GM19025 (cell line): ENCODE data around the gene RTKN.

Experiments
- ATAC-seq: cut with Tn5 transposase; IDR thresholded peaks from one replicate; pipeline ENCODE4 v1.9.1; 2021; ENCODE audit warnings: mild to moderate bottlenecking, low read depth, moderate library complexity; ENCODE audit not compliant: unreplicated experiment

The RTKN gene

DNA sequence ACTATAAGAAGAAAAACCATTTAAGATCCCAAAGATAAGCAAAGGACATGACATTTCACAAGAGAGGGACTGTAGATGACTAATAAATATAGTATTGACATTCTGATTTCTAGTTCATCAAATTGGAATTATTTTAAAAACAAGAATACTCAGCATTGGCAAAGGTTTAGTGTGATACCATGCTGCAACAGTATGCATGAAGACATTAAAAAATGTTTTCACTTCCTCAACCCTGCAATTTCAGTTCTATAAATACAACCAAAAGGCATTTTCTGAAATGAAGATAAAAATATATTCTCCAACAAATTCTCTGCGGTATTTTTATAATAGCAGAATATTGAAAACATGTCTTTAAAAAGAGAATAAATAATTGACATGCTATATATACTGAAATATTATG, 22.4 kb downstream of the RTKN start:
- ATAC-seq = no peak

DNA sequence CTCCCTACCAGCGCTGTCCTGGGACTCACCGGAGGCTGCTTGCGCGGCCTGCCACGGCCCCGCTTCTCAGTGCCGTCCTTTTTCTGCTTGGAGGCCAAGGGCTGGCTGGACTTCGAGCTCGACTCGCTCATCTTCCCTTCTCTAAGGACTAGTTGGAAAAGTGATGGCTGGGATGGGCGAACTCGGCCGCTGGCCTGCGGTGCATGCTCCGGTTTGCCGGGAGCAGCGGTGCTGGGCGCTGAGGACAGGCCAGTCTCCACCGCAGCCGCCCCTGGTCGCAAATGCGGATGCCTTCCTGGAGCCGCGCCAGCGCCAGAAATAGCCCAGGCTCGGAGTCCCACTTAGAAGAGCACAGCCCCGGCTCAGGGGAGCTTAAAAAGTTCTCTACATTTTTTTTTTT, 23.4 kb downstream of the RTKN start:
- no peak for ATAC-seq

DNA sequence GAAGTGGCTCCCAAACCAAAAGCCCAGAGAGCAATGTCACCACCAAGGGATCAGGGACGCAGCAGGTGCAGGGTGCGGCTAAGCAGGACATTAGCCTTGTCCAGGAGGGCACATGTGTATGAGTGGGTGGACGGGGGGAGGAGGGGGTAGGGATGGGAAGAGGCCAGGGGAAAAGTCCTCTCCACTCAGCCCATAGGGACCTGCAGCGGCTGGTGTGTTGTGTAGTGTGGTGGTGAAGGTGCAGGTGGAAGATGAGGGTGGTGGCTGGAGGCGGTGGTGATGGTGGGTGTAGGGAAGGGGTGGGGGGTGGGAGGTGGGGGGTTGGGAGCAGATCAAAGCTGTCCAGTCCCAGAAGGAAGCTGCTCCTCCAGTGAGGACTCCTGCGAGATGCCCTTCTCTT, 24.0 kb downstream of the RTKN start:
- no peak for ATAC-seq

DNA sequence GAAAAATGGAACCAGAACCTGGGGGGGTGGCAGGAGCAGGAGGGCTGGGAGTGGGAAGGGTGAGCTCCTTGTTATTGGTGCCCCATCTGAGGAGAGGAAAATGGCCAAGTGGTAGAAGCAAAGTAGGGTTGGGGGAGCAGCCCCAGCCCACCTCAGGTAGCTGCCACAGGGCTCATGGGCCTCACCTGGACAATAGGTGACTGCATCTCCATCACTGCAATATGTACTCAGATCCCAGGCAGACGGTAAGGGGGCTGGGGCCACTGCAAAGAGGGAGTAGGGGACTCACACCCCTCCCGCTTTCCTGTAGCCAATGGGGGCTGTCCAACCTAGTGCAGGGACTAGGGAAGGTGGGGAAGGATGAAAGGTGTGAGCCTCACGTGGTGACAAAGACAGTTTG, 24.5 kb downstream of the RTKN start:
- ATAC-seq = no peak

DNA sequence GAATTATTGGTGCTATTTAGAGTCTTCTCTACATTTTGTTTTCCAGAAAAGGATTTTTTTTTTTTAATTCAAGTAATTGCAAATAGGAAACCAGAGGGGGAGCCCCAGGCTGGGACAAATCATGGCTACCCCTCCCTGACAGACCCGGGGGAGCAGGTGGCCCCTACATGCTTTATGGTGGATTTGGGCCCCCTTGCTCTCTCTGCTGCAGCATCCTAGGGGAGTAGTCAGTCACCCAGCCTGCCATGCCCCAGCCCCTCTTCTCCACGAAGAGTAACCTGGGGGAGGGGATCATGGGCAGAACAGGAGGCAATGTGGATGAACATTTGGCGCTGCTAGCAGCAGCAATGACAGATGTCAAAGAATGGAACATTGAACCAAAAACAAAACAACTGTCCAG, 25.0 kb downstream of the RTKN start:
- ATAC-seq = no peak

DNA sequence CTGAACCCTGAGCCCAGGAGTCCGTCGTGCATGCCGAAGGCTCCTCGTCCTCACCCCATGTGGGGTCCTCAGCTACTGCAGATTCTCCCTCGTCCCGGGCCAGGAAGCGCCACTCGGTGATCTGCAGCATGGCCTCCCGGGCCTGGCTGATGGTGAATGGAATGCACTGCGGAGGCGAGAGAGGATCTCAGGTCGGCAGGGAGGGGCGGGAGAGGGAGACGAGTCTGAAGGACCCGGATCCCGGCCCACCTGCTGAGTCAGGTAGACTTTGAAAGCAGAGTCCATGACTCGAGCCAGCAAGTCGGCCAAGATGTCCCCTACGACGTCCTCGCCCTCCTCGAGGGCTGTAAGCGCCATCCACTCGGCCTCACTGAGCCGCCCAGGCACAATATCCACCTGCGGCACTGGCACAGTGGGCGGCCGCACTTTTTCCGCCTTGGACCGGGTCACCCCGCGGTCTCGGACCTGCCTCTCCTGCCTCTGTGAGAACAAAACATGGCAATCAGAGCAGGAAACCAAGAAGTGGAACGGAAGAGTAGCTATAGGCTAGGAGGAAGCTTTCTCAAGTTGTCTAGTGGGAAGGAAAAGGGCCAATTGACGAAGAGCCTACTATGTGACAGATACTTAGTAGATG, 25.9 kb downstream of the RTKN start:
- ATAC-seq = no peak

DNA sequence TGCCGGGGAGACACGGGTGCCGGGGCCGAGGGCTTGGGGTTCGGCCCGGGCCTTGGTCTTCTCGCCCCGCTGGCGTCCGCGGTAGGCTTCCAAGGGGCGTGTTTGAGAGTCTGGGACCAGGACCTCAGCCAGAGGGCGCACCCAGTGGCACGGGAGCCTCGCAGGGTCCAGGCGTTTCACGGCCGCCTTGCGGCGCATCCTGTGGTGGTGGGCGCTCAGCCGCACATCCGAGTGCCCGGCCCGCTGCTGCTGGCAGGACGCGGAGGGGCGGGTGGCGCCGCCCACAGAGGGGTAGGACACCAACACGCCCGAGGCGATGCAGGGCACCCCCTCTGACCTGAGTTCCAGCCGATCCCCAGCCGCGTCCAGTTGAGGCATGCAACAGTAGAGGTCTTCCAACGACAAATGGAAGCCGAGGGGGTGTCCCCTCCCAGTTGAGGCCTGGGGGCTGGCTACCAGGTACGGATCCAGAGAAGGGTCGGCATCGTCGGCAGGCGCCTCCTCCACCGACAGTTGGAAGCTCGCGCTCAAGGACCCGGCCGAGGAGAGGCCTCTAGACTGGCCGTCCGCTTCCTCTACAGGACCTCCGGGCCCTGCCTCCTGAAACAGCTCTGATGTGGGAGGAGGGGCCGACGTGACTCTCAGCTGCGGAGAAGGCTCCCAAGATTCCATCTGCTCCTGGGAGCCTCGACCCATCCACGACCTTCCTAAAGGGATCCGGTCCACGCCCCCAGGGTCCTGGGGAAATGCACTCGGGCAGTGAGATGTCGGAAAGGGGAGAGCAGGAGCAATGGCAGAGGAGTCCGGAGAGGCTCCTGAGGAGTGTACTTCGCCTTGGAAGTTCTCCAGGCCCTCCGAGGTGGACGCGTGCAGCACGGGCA, 26.6 kb downstream of the RTKN start:
- no peak for ATAC-seq

DNA sequence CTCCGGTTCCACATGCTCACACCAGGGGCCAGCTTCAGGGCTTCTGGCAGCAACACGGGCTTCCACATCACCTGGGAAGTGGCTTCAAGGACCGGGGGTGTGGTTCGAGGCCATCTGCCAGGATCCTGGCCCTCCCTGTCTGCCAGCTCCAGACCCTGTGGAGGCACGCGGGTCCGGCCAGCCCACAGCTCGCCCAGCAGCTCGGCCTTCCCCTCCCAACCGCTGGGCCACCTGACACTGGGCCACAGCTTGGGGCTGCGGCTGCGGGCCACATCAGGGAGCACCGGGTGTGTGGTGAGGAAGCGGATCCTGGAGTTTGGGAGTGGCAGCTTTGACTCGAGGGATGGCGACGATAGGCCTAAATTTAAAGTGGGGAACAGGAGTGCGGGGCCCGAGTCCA, 27.3 kb downstream of the RTKN start:
- ATAC-seq = no peak

DNA sequence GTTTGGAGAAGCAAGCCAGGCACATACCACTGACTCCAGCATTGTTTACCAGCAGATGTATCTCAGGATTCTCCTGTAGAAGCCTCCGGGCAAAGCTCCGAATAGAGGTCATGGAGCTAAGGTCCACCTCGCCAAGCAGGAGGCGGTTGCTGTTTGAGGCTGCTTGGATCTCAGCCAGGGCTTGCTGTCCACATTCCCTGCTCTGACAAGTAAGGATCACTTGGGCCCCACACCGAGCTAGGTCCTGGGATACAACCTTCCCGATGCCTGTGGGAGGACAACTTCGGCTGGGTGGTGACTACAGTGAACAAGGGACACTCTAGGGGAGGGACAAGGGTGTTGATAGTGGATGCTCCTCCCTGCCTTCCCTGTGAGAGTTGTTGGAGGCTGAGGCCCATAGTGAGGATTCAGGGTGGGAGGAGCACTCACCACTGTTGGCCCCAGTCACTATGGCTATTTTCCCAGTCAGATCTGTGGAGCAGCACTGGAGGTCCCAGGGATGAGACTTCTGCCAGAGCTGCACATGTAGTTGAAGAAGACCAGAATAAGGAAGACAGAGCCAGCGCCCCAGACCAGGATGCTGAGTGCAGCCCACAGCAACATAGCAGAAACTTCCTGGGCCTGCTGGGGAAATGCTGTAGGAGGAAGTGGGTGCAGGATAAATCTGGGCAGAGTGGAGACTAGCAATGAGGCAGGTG, 28.6 kb downstream of the RTKN start:
- no peak for ATAC-seq

DNA sequence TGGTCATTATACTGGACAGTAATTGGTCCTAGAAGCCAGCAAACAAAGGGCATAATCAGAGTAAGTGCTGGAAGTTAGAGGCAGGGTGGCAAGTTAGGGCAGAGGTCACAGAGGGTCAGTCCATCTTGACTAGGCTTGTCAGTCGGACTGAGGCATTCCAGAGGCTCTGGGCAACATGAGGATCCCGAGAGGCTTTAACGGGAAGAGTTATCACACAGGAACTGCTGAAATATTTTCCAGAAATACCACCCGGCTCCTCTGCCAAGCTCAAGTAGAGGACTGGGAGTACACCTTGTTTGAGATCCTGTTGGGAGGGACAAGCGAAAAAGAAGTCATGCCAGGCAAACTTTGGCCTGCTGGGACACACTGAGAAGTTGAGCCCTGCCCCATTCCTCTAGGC, 34.1 kb downstream of the RTKN start:
- no peak for ATAC-seq

DNA sequence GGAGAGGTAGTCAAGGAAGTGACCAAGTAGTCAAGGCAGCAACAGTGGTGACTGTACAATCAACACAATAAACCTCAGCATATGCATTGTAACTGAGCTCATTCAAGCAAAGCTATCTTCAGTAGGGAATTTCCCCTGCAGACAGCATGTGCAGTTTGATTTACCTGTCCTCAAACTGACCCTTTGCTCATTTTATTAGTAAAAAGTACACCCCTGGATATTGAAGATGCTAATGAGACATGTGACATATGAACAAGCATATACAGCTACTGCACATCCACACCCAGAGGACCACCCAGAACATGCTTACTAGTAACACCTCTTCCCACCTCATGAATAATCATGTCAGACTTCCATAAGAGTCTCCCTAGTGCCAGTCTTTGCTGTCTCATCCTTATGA, 35.7 kb downstream of the RTKN start:
- no peak for ATAC-seq

DNA sequence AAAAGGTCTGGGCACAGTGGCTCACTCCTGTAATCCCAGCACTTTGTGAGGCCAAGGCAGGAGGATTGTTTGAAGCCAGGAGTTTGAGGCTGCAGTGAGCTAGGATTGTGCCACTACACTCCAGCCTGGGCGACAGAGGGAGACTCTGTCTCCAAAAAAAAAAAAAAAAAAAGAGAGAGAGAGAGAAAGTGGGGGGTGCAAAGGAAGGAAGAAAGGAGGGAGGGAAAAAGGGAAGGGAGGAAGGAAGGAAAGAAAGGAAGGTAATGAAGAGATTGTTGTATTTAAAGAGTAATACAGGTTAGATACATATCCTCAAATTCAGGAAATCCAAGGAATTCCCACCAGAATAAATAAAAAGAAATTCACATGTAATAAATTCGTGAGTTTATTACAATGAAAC, 39.8 kb downstream of the RTKN start:
- no peak for ATAC-seq

DNA sequence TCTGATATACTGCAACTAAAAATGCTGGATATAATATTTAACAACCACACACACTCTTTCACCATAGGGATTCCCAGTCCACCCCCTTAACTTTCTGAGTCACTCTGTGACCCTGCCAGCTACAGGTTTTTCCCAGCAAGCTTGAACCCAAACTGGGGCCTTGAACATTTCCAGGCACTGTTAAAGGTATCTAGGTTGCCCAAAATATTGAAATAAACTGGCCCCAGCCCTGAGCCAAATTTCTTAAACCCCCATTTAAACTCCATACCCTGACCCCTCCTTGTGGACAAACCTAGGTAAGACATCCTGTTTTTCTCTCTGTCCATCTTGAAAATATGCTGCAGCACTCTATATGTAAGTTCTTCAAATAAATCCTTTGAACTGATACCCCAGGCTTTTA, 42.0 kb downstream of the RTKN start:
- ATAC-seq = no peak

DNA sequence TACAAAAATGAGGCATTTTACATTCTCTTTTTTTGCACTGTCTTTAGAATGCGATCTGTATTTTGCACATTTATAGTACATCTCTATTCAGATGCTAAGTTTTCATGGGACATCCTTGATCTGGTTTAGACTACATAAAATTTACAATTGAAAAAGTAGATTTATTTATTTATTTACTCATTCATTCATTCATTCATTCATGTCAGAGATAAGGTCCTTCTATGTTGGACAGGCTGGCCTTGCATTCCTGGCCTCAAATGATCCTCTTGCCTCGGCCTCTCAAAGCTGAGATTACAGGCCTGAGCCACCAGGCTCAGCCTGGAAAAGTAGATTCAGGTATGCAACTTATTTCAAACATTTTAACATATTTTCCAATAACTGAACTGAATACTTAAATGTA, 45.6 kb downstream of the RTKN start:
- ATAC-seq = no peak

DNA sequence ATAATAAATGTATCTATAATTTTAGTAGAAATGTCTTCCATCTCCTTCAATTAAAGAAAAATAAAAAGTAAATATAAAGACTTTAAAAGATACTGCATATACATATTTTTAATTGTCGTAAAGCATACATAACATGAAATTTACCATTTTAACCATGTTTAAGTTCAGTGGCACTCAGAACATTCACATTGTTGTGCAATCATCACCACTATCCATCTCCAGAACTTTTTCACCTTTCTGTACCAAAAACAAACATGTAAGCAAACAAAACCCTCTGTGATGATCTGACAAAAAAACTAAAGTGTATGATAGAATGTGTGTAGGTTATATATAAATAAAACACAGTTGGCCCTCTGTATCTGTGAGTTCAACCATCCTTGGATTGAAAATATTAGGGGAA, 48.2 kb downstream of the RTKN start:
- no peak for ATAC-seq

DNA sequence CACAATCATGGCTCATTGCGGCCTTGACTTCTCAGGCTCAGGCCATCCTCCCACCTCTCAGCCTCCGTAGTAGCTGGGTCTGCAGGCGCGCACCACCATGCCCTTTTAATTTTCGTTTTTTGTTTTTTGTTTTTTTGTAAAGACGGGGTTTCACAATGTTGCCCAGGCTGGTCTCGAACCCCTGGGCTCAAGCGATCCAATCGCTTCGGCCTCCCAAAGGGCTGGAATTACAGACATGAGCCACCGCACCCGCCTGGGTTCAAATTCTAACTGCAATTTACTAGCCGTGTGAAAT, 49.3 kb downstream of the RTKN start:
- ATAC-seq = no peak

DNA sequence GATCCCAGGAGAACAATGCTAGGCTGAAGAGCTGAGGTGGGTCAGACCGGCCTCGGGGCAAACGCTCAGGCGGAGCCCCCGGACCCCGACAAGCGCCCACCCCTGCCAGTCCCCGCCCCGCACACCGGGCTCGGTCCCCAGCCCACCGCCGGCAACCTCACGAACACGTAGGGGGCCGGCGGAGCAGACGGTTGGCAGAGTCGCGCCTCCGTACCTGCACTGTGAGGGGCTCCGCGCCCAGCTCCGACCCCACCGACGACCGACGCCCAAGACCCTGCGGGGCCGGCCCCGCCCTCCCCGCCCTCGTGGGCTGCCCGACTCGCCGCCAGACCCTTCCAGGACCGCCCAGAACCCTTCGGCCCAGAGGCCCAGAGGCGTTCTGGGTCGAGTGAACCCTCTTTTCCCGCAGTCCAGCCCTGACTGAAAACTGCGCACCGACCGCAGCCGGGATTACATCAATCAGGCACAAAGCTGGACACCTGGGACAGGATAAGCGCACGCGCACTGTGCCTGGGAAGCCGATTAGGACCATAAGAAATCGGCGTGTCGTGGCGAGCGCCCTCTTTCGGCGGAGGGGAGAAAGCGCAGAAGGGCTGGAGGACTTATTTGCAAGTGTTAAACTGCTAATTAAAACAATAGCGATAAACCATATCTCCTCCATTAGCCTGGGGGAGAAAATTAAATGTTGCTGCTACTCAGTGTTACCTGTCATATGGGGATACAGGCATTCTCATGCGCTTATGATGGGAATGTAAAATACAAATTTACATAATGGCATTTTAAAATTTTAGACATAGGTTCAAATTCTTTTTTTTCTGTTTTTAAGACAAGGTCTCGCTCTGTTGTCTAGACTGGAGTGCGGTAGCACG, 49.9 kb downstream of the RTKN start:
- ATAC-seq = peak; percentile 80

DNA sequence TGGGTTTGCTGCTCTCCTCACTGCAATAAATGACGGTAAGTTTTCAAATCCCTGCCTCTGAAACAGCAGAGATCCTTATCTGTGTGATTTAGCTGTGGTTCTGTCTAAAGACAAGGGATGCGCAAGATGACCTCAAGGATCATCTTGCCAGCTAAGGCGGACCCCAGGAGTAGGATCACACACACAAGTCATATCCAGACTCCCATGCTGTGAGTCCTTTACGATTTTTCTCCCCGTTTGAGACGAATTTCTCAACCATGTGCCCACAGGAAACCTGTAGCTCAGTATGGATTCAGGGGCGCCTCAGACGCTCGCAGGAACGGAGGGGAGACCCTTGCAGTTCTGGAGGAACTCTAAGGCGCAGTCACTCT, 50.5 kb downstream of the RTKN start:
- no peak for ATAC-seq

DNA sequence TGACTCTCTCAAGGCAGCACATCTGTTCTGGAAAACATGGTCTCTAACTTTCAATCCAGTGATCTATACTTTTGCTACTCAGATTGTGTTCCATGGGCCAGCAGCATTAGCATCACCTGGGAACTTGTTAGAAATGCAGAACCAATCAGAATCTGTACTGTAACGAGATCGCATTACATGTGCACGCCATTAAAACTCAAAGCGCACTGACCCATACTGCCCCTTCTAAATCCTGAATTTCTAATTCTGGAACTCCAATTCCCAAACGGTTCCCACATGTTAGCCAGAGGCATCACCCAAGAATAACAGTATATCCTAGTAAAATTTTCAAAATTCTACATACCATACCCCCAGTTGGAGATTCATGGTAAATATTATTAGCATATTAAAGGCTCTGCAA, 51.1 kb downstream of the RTKN start:
- ATAC-seq = no peak

DNA sequence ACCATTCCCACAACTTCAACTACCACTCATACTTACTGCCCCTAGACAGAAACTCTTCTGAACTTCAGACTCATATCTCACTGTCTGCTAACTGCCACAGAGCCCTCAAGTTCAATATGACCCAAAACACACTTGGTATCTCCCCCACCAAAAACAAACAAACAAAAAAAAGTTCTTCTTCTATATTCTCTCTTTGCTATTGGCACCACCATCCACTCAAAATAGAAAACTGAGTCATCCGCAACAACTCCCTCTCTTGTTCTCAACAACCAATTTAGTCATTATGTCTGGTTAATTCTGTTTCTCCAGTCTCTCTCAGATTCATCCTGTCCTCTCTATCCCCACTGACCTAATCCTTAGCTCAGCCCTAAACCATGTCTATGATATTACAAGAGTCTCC, 54.4 kb downstream of the RTKN start:
- ATAC-seq = no peak

DNA sequence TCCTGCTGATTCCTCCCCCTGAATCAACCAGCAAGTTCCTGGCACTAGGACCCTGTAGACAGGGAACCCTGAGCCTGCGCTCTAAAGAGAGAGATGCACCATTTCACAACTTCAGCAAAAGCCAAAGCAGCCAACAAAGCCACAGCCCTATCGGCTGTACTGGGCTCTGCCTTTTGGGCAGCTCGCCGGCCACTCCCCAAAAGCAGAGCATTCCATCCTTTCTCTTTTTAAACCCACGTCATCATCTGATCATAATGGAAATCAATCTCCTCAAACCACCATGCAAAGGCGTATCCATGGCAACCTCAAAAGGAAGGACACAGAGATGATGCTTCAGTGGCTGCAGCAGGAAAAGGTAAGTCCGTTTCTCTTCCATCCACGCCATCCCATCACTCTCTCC, 56.3 kb downstream of the RTKN start:
- no peak for ATAC-seq
